Gastroesophageal sphincter (tissue), 4 donors: Measurements from ENCODE around the gene ARL17B. TPM values are rescaled to one million over a fixed set of nuclear protein-coding genes. Genes with fewer than 3 reads are reported as not detected.
"Not testable (repeated sequence)": the region's sequence is repeated elsewhere in the genome, so short reads cannot be mapped to it uniquely, and the experiment has no call there.

ENCODE experiments used
- ATAC-seq: fragments of 150-250 bp; one replicate; pipeline ENCODE4 v1.9.1; 2016; ENCODE audit warnings: mild to moderate bottlenecking, moderate library complexity
- H3K27ac ChIP-seq, 4 donors: fragments of 200-600 bp; sonication (generic) in 3 of 4; 1 replicate in 3 of 4; 2 replicates in 1 of 4; pipeline ENCODE4 v1.5.1; 2016 to 2019
- H3K27me3 ChIP-seq: fragments of 200-600 bp; sonication (generic); one replicate; pipeline ENCODE4 v1.5.1; 2019
- H3K36me3 ChIP-seq, 2 donors: fragments of 200-600 bp; sonication (generic); one replicate each; pipeline ENCODE4 v1.5.1; 2019; ENCODE audit warnings: control low read depth in 1 of 2
- H3K4me1 ChIP-seq, 3 donors: fragments of 200-600 bp; sonication (generic); 1 replicate in 2 of 3; 2 replicates in 1 of 3; pipeline ENCODE4 v1.5.1; 2016 to 2019; ENCODE audit warnings: control low read depth in 2 of 3
- H3K4me3 ChIP-seq, 2 donors: fragments of 200-600 bp; sonication (generic); one replicate each; pipeline ENCODE4 v1.5.1; 2019; ENCODE audit warnings: mild to moderate bottlenecking in 1 of 2, moderate library complexity in 1 of 2
- H3K9me3 ChIP-seq, 3 donors: fragments of 200-600 bp; sonication (generic); one replicate each; pipeline ENCODE4 v1.5.1; 2017 to 2019; ENCODE audit warnings: control low read depth in 2 of 3
- WGBS, 2 donors: methylation state at CpG; one replicate each; pipeline ENCODE4 v1.1.5; 2018; ENCODE audit warnings: low coverage in 1 of 2; 5-methylcytosine and 5-hydroxymethylcytosine counted together
- total RNA-seq, 4 donors: library from RNA; depleted of rRNA; stranded (reverse); fragments of >200 nt; gene quantifications; one replicate each; pipeline ENCODE4 v1.1.0, GENCODE V29; 2016

The ARL17B gene
- total RNA-seq, 4 donors from 2014 or later, result 8.9 to 42.5 (median 15.4) TPM

GRCh38 chr17:46361145-46361735 is 326 bp downstream of the ARL17B start:
- H3K27me3 ChIP-seq, H3K27ac ChIP-seq, H3K9me3 ChIP-seq, H3K36me3 ChIP-seq, H3K4me1 ChIP-seq: not testable (repeated sequence)
- peak; percentile 38 for ATAC-seq
- H3K4me3 ChIP-seq, result peak overlapping the region in 1 of 2 donors; percentile 23
- WGBS, 2 donors, result no CpG with 5 or more reads among the region's 42 CpGs

GRCh38 chr17:46353856-46354255 is 7.7 kb downstream of the ARL17B start:
- H3K9me3 ChIP-seq, H3K36me3 ChIP-seq, H3K4me1 ChIP-seq, H3K4me3 ChIP-seq, H3K27me3 ChIP-seq, ATAC-seq, H3K27ac ChIP-seq: not testable (repeated sequence)
- WGBS, 2 donors, result no CpG with 5 or more reads among the region's 4 CpGs

- H3K9me3 ChIP-seq, H3K4me3 ChIP-seq, H3K27ac ChIP-seq, H3K36me3 ChIP-seq, ATAC-seq, H3K4me1 ChIP-seq, H3K27me3 ChIP-seq: not testable (repeated sequence)
- no CpG with 5 or more reads among the region's 1 CpG for WGBS, 2 donors
Observed at GRCh38 chr17:46349060-46349459, 12.5 kb downstream of the ARL17B start.

DNA sequence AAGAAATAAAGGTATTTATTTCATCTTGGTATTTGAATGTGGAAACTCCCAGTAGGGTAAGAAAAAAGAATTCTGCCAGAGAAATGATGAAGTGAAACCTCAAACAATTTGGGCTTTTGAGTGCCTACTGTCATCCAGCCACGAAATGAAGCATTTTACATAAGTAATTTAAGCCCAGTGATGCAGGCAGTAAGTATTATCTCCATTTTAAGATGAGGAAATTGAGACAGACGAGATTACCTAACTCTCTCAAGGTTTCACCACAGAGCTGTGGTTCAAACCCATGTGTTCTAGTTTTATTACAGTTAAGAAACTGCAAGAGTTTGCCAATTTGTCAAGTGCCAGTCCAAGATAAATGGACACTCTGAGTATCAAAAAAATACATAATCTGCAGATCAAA is 13.2 kb downstream of the ARL17B start:
- WGBS, 2 donors, result no CpG with 5 or more reads among the region's 2 CpGs
- not testable (repeated sequence) for H3K27me3 ChIP-seq
- peak; percentile 25 for ATAC-seq

DNA sequence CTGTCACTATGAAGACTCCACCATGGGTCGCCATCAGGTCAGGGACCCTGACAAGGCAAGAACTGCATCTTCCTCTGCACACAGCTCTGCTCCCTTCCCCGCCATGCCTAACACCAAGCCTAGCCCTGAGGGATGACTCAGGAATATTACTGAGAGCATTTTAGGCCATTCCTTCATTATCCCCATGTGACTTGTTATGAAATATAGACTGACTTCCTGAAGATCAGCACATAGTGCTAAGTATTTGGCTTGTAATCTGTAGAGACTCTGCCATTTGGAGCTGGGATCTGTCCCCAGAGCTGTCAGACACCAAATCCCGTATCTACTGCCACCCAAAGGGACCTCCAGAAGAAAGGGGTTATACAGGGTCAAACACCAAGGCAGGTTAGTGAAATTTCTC is 19.4 kb downstream of the ARL17B start:
- H3K9me3 ChIP-seq, H3K4me1 ChIP-seq, H3K27ac ChIP-seq, H3K36me3 ChIP-seq, H3K27me3 ChIP-seq, H3K4me3 ChIP-seq: not testable (repeated sequence)
- ATAC-seq, result peak; percentile 77
- no CpG with 5 or more reads among the region's 3 CpGs for WGBS, 2 donors

More for the DNA sequence above, 13.2 kb downstream of the ARL17B start:
- H3K4me3 ChIP-seq, H3K27ac ChIP-seq, H3K4me1 ChIP-seq, H3K9me3 ChIP-seq, H3K36me3 ChIP-seq: not testable (repeated sequence)

- not testable (repeated sequence) for H3K4me1 ChIP-seq, H3K9me3 ChIP-seq, ATAC-seq, H3K4me3 ChIP-seq, H3K36me3 ChIP-seq, H3K27ac ChIP-seq, H3K27me3 ChIP-seq
- no CpG with 5 or more reads among the region's 19 CpGs for WGBS, 2 donors
Observed at GRCh38 chr17:46341220-46341619, 20.3 kb downstream of the ARL17B start.

GRCh38 chr17:46294831-46295230 is 66.7 kb downstream of the ARL17B start, which contains the start of gene LRRC37A:
TSS of gene LRRC37A (plus strand) at chr17:46295131. CDS start at chr17:46295134, 3 bp downstream.
- not testable (repeated sequence) for H3K36me3 ChIP-seq, H3K9me3 ChIP-seq, ATAC-seq, H3K4me1 ChIP-seq, H3K4me3 ChIP-seq, H3K27me3 ChIP-seq, H3K27ac ChIP-seq
- no CpG with 5 or more reads among the region's 16 CpGs for WGBS, 2 donors

DNA sequence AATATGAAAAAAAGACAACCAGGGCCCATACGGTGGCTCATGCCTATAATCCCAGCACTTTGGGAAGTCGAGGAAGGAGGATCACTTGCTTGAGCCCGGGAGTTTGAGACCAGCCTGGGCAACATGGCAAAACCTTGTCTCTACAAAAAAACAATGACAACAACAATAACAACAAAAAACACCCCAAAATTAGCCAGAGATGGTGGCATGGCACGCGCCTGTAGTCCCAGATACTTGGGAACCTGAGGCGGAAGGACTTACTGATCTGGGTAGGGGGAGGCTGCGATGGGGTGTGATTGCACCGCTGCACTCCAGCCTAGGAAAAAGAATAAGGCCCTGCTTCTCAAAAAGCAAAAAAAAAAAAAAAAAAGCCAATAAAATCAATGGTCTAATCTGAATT is 69.9 kb downstream of the ARL17B start:
- not testable (repeated sequence) for ATAC-seq, H3K27me3 ChIP-seq, H3K36me3 ChIP-seq, H3K27ac ChIP-seq, H3K4me1 ChIP-seq, H3K9me3 ChIP-seq, H3K4me3 ChIP-seq
- 80 to 91% methylated on average over 3 to 5 of the region's 8 CpGs for WGBS, 2 donors

DNA sequence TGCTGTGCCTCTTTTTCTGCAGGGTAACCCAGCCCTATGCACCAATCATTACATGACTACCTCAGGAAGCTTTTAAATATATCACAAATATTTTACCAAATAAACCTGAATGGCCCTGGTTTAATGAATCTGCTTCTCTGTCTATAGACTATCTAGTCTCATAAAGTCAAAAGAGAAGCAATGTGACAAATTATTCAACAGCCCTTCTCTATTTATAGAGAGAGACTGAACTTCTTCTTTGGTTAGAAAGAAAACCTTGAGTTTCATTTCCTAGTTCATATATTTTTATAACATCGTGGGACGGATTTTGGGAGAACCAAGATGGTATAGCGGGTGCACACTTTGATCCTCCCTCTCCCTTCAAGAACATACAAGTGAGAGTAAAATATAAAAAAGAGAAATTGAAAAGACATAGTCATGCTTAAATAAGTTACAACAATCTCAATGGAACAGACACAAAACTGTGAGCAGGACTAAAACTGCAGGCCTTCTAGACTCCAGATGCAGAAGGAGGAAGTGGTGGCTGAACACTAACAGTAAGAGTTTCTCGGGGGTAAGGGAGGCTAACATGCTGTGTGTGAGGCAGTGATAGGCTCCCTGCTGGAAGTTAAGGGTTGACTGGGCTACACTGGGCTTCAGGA is 70.5 kb downstream of the ARL17B start:
- WGBS, 2 donors, result 82% methylated on average over 4 of the region's 4 CpGs; no CpG with 5 or more reads in 1 of the 2 donors
- H3K9me3 ChIP-seq, ATAC-seq, H3K27ac ChIP-seq, H3K4me1 ChIP-seq, H3K36me3 ChIP-seq, H3K27me3 ChIP-seq, H3K4me3 ChIP-seq: not testable (repeated sequence)

GRCh38 chr17:46287587-46287986 is 74.0 kb downstream of the ARL17B start:
- H3K4me1 ChIP-seq, H3K27ac ChIP-seq, H3K4me3 ChIP-seq, ATAC-seq, H3K36me3 ChIP-seq, H3K27me3 ChIP-seq, H3K9me3 ChIP-seq: not testable (repeated sequence)
- 62 to 73% methylated on average over 3 to 7 of the region's 7 CpGs for WGBS, 2 donors
